ENCODE measurements around the gene MMD. TPM values are rescaled to one million over a fixed set of nuclear protein-coding genes. Genes with fewer than 3 reads are reported as not detected.
"Not testable (repeated sequence)": the region's sequence is repeated elsewhere in the genome, so short reads cannot be mapped to it uniquely, and the experiment has no call there.

MMD gene, protein sequence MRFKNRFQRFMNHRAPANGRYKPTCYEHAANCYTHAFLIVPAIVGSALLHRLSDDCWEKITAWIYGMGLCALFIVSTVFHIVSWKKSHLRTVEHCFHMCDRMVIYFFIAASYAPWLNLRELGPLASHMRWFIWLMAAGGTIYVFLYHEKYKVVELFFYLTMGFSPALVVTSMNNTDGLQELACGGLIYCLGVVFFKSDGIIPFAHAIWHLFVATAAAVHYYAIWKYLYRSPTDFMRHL
- total RNA-seq (2014; rRNA removed; shearing (Covaris generic)) = 18.7 and 23.4 TPM in 2 replicates

DNA sequence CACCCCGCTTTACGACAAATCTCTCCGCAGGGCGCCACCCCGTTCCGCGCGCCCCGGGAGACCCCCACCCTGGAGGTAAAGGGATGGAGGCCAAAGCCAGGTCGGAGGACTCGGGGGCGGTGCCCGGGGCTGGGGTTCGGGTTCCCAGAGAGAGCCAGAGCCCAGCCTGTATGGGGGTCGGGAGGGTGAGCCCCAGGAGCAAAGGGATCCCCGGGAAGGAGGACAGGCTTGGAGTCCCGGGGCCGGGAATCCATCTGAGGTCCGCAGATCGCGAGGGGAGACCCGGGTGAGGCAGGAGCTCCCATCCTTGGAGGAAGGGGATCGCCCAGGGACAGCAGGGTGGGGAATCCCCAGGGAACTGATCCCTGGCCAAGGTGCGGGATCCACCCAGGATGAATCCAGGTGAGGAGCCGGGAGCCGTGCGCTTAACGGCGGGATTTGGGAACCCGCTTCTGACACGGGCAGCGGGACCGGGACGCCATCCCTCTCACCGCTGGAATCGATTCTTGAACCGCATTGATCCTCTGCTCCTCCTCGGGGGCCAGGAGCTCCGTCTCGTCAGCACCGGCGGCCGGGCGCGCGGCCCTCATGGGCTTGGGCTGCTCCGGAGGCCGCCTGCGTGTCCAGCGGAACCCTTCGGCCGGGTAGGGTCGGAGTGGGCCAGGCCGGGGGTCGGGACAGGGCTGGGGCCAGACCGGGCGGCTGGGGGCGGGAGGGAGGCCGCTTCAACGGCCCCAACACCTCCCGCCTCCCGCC is at the start of gene MMD:
MMD (minus strand) TSS at position 657 of the 756 bp plus-strand sequence; CDS start at position 517, 140 bp downstream.
- DNase-seq (ENCODE audit: low read depth) = peak; percentile 7

DNA sequence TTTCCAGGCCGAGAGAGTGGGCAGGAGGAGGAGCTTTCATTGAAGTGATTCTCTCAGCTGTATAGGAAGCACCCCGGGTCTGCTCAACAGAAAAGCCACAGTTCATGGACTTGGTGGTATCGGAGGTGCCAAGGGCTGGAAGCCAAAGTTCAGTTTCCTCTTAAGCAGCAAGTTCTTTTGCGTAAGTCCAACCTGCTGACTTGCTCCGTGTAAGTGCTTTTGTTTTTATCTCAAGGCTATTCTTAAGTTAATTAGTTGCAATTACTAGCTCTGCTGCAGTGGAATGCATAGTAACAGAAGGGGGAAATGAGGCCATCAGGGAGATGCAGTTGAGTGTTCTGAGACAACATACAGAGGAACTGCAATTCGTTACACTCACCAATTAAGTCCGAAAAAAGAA is 45.0 kb upstream of the MMD start:
- DNase-seq (ENCODE audit: low read depth) = no peak

DNA sequence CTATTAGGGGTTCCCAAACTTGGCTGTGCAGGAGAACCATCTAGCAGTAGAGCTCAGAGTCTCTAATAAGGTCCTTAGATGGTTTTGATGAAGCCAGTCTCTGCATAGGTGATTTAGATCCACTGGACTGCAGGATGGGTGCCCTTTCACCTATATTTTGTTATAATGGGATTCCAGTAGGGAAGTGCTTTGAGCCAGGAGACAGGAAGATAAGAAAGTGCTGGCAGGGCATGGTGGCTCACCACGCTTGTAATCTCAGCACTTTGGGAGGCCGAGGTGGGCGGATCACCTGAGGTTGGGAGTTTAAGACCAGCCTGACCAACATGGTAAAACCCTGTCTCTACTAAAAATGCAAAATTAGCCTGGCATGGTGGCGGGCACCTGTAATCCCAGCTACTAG is 44.1 kb upstream of the MMD start:
- DNase-seq (ENCODE audit: low read depth) = not testable (repeated sequence)

DNA sequence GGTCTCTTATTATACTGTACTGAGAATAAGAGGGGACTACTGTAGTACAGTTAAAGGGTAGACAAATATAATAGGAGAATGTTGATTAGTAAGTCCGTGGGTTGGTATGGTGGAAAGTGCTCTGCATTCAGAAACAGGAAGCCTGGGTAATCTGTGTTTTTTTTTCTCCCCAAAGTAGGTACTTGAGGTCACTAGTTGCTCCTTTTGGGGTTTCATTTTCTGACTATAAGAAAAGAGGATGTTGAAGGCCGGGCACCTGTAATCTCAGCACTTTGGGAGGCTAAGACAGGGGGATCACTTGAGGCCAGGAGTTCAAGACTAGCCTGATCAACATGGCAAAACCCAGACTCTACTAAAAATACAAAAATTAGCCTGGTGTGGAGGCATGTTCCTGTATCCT is 42.0 kb upstream of the MMD start:
- DNase-seq (ENCODE audit: low read depth) = no peak

DNA sequence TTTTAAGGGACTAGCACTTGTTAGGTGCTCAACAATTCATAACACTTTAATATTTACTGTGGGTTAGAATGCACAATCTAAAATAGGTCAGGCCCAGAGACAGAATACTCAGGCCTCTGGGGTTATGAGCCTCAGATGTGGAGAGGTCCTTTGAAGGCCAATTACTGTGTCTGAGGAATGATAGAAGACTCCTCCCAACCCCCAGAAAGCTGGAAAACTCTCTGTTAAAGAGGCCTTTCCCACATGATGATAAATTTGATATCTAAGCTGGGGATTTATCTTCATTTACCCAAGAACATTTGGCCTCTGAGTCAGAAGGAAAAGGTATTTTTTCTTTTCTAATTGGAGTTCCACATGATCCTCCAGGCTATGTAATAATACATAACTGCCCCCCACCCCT is 41.1 kb upstream of the MMD start:
- peak; percentile 19 for DNase-seq (ENCODE audit: low read depth)

DNA sequence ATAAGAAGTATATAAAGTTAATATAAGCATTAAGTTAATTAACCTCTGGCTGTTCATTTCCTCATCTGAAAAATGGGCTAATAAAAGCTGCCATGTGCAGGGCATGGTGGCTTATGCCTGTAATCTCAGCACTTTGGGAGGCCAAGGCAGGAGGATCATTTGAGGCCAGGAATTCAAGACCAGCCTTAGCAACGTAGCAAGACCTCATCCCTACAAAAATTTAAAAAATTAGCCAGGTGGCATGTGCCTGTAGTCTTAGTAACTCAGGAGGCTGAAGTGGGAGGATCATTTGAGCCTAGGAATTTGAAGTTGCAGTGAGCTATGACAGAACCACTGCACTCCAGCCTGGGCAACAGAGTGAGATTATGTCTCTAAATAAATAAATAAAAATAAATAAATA is 40.6 kb upstream of the MMD start:
- no peak for DNase-seq (ENCODE audit: low read depth)

DNA sequence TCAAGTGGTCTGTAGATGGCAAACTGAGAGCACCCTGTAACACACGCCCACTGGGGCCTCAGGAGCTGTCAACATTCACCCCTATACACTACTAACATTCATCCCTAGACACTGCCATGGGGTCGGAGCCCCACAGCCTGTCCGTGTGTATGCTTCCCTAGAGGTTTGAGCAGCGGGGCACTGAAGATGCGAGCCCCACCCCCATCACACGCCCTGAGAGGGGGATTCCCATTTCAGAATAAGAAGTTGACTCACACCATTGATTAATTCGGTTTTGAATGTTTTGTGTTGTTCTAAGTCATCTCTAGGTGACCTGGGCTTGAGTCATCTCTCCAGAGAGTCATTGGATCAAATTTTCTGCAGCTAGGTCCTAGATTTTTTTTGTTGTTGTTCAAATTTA is 37.3 kb upstream of the MMD start:
- DNase-seq (ENCODE audit: low read depth) = peak; percentile 77

DNA sequence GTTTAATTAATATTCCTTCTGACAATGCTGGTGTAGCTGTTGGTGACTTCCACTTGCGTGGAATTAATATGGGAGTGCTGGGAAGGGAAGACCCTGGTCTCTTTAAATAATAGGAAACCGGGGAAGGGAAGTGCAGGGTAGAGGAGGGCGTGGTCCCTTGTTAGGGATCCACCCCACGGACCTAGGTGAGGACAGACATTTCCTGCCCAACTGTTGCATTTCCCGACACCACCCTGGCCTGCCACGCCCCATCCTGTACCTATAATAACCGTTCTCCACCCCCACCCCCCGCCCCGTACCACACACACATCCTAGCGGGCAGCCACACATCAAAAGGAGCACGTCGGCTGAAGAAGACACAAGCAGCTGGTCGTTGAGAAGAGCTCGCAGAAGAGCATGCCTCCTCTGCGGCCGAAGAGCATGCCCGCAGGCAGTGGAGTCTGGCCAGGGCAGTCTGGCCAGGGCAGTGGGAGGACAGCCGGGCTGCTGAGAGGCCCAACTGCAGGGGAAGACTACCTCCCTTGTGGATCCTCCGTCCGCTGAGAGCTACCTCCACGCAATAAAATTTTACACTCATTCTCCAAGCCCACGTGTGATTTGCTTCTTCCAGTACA is 36.8 kb upstream of the MMD start:
- DNase-seq (ENCODE audit: low read depth) = no peak

DNA sequence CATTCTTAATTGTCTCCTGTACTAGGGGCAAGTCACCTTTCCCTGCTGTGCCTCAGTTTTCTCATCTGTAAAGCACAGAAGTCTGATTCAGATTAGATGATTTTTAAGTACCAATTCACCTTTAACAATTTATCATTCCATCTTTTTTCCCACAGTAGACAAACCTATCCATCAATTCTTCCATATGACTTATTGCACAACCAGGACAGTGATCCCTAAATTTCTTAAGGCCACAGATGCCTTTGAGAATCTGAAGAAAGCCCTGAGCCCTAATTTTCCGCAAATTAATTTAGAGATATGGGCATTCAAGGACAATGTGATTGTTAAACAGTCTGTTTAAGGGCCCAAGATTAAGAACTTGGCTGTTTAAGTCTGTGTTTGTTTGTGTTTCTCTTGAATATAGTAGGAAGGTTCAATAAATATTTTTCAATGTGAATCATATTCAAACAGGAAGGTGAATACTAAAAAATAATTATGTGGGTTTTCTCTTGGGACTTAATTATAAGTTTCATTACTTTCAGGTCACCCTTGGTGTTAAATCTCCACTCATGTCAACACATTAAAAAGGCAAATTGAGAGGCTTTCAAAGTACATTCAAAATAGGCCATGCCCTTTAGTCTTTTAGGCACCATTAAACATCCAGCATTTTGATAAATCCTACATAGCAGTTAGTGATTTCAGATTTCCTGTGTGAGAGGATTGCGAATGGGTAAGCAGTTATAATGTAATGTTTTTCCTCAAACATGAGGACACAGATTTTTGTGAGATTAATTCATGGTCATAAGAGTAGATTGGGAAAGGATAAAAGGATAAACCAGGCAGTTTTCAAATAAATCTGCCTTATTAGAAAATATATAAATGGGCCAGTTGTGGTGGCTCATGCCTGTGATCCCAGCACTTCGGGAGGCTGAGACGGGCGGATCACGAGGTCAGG is 34.9 kb upstream of the MMD start:
- no peak for DNase-seq (ENCODE audit: low read depth)

DNA sequence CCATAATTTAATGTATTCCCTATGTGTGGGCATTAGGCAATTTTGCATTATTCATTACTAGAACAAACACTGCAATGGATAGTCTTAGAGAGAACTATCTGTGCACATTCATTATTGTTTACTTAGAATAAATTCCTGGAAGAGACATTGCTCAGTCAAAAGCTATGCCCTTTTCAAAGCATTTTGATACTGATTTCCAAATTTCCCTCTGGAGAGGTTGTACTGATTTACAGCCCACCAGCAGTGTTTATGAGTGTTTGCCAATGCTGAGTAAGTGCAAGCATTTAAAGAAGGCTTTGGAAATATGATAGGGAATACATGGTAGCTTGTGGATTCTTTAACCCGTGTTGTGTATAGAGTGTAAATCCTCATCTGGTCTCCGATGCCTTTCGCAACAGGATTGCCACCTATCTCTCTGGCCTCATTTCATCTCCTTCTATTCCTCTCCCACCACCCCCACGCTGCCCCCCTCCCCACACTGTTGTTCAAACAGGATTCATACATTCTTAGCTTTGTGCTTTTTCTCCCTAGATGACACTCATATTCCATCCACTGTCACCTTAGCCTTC is 33.4 kb upstream of the MMD start:
- DNase-seq (ENCODE audit: low read depth) = peak; percentile 57

DNA sequence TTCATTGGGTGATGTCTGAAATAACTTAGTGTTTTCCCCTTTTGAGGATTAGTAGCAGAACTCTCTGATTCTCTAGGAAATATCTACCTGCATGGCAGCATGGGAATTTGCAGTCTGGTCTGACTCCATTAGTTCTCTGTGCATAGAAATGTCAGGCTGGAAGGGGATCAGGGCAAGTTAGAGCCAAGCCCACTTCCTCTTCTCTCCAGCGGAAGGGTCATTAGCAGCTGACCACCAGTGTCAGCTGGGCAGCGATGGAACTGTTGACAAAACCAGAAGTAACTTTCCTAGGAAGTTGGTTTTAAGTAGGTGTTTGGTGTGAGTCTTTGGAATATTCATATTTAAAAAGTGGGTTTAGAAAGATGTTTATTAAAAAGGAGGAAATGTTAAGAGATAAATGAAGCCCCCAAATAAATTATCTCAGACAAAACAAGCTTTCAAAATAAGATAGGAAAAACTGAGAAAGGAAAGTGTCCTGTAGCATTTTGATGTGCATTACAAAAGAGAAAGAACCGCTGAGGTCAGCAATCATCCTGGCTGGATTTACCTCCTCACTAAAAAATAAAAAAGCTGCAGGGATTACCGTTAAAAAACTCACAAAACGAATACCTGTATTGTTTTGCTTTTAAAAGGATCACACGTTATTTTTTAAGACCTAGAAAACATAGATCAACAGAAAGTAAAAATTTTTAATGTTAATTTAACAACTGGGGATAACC is 32.4 kb upstream of the MMD start:
- no peak for DNase-seq (ENCODE audit: low read depth)

DNA sequence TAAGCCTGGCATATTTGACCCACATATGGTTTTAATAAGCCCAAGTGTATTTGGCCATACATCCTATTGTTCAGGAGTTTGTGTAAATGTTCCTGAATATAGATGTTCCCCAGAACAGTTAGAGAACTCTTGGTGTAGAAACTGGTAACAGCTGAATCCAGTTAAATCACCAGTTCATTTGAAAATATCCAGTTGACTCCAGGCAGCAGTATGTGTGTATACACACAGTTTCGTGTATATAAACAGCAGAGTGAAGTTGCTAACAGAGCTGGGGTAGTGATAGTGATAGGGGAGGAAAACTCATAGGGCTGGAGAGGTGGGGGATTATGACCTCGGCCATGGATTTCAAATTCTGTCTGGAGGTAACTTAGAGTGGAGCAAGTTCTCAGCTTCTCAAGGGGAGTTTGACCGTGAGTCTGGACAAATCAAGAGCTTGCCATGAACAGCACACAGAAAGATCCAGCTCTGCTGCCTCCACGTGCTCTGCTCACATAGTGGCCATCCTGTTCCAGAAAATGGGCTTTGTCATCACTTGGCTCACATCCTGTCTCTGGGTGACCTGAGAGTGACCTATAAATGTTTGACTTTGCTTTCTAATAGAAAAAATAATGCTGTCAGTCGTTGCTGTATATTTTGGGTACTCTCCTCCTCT is 30.6 kb upstream of the MMD start:
- DNase-seq (ENCODE audit: low read depth) = peak; percentile 70

DNA sequence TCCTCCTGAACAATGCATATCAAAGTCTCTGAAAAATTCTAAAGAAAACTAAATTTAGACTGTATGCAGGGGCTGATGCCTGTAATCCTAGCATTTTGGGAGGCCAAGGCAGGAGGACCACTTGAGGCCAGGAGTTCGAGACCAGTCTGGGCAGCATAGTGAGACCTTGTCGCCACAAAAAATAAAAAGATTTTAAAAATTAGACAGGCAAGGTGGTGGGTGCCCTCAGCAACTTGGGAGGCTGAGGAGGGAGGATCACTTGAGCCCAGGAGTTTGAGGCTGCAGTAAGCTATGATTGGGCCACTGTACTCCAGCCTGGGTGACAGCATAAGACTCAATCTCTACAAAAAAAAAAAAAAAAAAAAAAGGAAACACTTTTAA is 30.1 kb upstream of the MMD start:
- DNase-seq (ENCODE audit: low read depth) = no peak

DNA sequence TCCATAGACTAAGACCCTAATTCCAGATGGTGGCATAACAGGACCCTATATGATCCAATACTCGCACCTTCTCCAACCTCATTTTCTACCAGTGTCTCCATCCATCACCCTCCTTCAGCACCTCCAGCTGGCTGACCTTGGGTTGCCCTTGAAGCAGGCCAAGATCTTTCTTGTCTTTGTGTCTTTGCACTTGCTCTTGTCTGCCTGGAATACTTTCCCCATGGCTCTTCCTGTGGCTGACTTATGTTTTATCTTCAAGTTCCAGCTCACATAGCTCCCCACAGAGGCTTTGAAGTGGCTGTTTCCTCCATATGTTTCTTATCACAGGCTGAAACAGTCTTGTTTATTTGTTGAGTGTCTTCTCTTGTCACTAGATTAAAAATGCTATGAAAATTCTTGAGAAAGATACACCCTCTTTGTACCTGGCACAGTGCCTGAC is 29.6 kb upstream of the MMD start:
- peak; percentile 34 for DNase-seq (ENCODE audit: low read depth)

DNA sequence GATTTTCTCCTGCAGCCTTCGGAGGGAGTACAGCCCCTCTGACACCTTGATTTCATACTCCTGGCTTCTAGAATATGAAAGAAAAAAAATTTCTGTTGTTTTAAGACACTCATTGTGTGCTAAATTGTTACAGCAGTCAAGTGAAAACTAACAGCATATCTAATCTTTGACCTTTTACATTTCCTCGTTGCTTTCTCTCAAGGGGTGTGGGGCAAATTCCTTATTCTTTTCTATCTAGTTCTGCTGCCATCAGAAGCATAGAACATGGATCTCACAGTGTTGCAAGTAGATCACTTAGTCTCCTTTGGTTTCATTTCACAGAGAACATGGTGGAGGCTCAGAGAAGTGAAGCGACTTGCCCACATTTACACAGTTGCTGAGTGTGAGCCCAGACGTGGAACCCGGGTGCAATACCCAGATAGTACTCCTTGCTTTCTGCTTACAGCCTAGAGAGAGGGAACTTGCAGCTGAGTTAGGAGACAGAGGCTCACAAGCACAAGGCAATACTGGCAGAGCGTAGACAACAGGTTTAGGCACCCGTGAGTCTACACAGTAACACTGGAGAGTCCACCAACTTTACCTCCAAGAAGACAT is 28.7 kb upstream of the MMD start:
- DNase-seq (ENCODE audit: low read depth) = no peak

DNA sequence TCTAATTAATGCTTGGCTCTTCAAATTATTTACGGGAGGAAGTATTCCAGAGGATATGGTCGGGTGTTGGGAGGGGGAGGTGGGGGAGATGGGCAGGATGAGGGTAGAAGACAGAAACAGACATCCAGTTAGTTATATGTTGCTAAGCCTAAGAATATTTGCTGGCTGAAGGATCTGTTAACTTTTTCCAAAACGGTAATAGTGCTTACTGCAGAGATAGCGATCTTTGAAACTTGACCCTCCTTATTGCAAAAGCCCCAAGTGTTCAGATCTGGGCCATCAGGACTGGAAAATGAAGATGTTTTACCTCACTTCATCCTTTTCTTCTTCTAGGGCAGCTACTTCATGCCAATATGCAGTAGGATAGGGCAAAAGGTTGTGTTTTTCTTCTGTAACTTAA is 27.0 kb upstream of the MMD start:
- no peak for DNase-seq (ENCODE audit: low read depth)

DNA sequence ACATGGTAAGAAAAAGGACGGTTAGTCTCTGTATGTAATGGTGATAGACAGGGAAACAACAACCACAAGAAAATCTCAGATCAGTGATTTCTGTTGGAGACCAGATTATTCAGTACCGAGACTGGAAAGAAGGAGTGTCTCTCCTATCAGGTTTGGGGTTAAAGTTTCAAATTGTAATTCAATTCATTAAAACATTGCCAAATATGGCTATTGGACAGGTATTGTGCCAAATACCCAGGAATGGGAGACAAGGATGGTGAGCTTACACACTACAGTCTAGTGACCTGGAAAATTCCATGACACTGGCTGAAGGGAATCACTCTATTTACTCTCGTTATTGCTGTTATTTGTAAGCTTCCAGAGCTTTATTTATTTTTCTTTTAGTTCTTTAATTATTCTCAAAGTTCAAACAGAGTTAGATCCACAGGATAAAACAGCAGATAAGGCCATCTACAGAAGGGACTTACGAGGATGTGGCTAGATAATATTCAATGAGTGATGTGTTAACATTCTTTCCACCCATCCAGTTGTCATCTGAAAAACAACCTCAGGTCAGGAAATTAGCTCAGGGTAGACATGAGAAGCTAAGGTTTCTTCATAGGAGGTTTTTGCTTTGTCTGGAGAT is 25.1 kb upstream of the MMD start:
- no peak for DNase-seq (ENCODE audit: low read depth)

DNA sequence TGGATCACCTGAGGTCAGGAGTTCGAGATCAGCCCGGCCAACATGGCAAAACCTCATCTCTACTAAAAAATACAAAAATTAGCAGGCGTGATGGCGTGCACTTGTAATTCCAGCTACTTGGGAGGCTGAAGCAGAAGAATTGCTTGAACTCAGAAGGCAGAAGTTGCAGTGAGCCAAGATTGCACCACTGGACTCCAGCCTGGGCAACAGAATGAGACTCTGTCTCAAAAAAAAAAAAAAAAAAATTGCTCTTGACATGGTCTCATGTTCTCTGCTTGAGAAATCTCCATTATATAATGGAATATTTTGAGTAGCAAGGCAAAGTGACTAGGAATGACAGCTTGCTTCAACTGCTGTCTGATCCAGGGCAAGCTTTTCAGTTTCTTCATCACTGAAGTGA is 24.4 kb upstream of the MMD start:
- not testable (repeated sequence) for DNase-seq (ENCODE audit: low read depth)
